PC-9 (cell line): ENCODE data around the gene TOPAZ1.

Experiments used
- EZH2 ChIP-seq: fragments of 200-600 bp; sonication (generic); IDR thresholded peaks from 2 replicates; pipeline ENCODE4 v1.8.0; 2017; ENCODE audit warnings: antibody characterized with exemption, low read depth
- TF ChIP-seq, protein P1 (sequence below): fragments of 200-600 bp; sonication (generic); conservative IDR thresholded peaks from 2 replicates; pipeline ENCODE4 v1.6.1; 2017; ENCODE audit warnings: mixed run types, antibody characterized with exemption, mild to moderate bottlenecking, moderate library complexity

DNA sequence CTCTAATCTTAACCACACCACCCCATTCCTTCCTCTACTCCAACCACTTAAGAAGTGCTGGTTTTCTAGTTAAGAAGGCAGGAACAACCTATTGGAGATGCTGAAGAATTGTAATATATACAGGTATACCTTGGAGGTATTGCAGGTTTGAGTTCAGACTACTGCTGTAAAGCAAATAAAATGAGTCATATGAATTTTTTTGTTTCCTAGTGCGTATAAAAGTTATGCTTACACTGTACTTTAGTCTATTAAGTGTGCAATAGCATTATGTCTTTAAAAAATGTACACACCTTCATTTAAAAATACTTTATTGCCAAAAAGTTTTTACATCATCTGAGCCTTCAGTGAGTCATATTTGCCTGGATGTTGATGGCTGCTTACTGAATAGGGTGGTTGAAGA is 22.5 kb downstream of the TOPAZ1 start:
- TF ChIP-seq, protein P1, sequence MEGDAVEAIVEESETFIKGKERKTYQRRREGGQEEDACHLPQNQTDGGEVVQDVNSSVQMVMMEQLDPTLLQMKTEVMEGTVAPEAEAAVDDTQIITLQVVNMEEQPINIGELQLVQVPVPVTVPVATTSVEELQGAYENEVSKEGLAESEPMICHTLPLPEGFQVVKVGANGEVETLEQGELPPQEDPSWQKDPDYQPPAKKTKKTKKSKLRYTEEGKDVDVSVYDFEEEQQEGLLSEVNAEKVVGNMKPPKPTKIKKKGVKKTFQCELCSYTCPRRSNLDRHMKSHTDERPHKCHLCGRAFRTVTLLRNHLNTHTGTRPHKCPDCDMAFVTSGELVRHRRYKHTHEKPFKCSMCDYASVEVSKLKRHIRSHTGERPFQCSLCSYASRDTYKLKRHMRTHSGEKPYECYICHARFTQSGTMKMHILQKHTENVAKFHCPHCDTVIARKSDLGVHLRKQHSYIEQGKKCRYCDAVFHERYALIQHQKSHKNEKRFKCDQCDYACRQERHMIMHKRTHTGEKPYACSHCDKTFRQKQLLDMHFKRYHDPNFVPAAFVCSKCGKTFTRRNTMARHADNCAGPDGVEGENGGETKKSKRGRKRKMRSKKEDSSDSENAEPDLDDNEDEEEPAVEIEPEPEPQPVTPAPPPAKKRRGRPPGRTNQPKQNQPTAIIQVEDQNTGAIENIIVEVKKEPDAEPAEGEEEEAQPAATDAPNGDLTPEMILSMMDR, result no peak
- no peak for TF ChIP-seq EZH2
